GM19455 (cell line): ENCODE data around the gene YDJC.
"Not testable (repeated sequence)": the region's sequence is repeated elsewhere in the genome, so short reads cannot be mapped to it uniquely, and the experiment has no call there.

ENCODE experiments used
- ATAC-seq: cut with Tn5 transposase; IDR thresholded peaks from one replicate; pipeline ENCODE4 v1.9.1; 2021; ENCODE audit not compliant: unreplicated experiment

YDJC gene

GRCh38 chr22:21629255-21630149 lies at the start of gene YDJC:
Gene YDJC, minus strand, starts transcription at chr22:21630022. Its CDS starts 8 bp downstream, at chr22:21630014.
- ATAC-seq: peak; percentile 75

GRCh38 chr22:21679383-21679782 lies 49.6 kb upstream of the YDJC start:
- ATAC-seq: no peak

GRCh38 chr22:21678842-21679241 lies 49.0 kb upstream of the YDJC start:
- not testable (repeated sequence) for ATAC-seq

GRCh38 chr22:21677606-21678443 lies 48.0 kb upstream of the YDJC start:
- no peak for ATAC-seq

- no peak for ATAC-seq
Measured at GRCh38 chr22:21674638-21675245, 44.9 kb upstream of the YDJC start.

GRCh38 chr22:21673534-21674321 lies 43.9 kb upstream of the YDJC start:
- ATAC-seq: no peak

- no peak for ATAC-seq
Measured at GRCh38 chr22:21672107-21672629, 42.3 kb upstream of the YDJC start.

GRCh38 chr22:21669026-21669425 lies 39.2 kb upstream of the YDJC start:
- no peak for ATAC-seq

- no peak for ATAC-seq
Measured at GRCh38 chr22:21666786-21667185, 37.0 kb upstream of the YDJC start.

GRCh38 chr22:21665047-21665851 lies 35.4 kb upstream of the YDJC start:
- no peak for ATAC-seq

- ATAC-seq: no peak
Measured at GRCh38 chr22:21663738-21664137, 33.9 kb upstream of the YDJC start.

- no peak for ATAC-seq
Measured at GRCh38 chr22:21661991-21662390, 32.2 kb upstream of the YDJC start.

GRCh38 chr22:21660904-21661303 lies 31.1 kb upstream of the YDJC start:
- no peak for ATAC-seq

GRCh38 chr22:21659864-21660525 lies 30.2 kb upstream of the YDJC start:
- ATAC-seq: no peak

GRCh38 chr22:21657360-21658032 lies 27.7 kb upstream of the YDJC start:
- ATAC-seq: peak; percentile 66

GRCh38 chr22:21657020-21657359 lies 27.2 kb upstream of the YDJC start:
- peak; percentile 7 for ATAC-seq

- no peak for ATAC-seq
Measured at GRCh38 chr22:21652547-21653545, 23.0 kb upstream of the YDJC start.
